Measurements from ENCODE around the gene NHSL1. TPM values are rescaled to one million over a fixed set of nuclear protein-coding genes. Genes with fewer than 3 reads are reported as not detected.

Gene NHSL1
- total RNA-seq, 2 experiments from 2014 or later = 0.20 to 0.35 TPM

DNA sequence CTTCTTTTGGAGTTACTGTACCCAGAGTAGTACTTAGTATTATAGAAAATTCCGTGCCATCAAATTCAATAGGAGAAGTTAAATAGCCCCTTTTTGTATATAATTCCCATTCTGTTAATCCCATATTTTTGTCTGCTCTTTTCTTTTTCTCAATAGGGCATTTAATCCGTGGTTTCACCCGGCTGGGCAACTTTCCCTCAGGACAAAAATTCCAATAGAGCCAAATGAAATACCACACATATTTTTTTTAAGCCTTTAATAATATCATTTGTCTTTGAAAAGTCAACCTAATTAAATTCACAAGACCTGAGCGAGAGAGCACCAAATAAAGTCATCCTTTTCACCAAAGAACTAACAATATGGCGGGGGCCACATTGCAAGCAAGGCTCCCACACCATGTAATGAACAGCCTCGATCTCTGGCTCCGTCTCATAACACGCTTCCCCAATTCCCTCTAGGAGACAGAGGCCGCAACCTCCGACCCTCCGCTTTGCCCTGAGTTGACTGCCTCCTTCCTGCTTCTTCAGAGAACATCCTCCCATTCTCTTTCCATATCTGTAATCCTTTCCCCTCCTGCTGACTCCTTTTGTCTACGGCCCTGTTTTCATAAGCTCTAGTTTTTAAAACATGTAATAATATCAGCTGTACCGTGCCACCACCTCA lies 13.6 kb downstream of the NHSL1 start:
- no peak for DNase-seq
- H3K4me1 Mint-ChIP-seq = peaks cover 2% of the 10 kb centered on the region
- CTCF ChIA-PET = interaction anchor here (1.6 kb wide), 1 partner anchor 14 kb away, joined by 4 read pairs; the partner anchor contains the start of gene NHSL1
- no peak overlapping the region for H3K4me3 Mint-ChIP-seq
- no peaks in the 10 kb centered on the region for H3K36me3 Mint-ChIP-seq
- H3K27ac Mint-ChIP-seq = no peak overlapping the region
- ATAC-seq = no peak
- no peaks in the 10 kb centered on the region for H3K9me3 Mint-ChIP-seq (ENCODE audit: low read depth)
- peaks cover 20% of the 10 kb centered on the region for H3K27me3 Mint-ChIP-seq

DNA sequence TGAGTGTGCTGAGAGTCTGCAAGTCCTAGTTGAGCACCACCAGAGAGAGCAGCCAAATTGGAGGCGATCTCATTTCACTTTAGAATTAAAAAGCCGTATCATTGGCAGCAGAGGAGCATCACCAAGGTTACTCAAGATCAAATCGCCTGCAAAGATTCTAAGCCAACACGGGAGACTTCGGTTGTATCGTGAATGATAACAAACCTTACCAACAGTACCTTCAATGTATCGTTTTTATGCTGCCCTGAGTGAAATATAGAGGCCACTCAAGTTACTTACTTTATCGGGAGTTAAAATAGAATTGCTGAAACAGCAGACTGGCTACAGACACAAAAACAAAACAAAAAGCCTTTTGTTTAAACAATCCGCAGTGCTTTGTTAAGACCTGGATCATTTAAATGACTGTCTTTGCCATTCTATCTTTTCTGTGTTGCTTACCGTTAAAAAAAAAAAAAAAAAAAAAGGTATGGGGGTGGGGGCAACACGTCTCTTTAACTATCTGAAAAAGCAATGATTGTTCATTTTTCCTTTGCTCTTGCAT lies 14.2 kb downstream of the NHSL1 start:
- Mint-ChIP-seq H3K9me3 (ENCODE audit: low read depth) (no peaks in the 10 kb centered on the region), H3K27ac (no peak overlapping the region)

DNA sequence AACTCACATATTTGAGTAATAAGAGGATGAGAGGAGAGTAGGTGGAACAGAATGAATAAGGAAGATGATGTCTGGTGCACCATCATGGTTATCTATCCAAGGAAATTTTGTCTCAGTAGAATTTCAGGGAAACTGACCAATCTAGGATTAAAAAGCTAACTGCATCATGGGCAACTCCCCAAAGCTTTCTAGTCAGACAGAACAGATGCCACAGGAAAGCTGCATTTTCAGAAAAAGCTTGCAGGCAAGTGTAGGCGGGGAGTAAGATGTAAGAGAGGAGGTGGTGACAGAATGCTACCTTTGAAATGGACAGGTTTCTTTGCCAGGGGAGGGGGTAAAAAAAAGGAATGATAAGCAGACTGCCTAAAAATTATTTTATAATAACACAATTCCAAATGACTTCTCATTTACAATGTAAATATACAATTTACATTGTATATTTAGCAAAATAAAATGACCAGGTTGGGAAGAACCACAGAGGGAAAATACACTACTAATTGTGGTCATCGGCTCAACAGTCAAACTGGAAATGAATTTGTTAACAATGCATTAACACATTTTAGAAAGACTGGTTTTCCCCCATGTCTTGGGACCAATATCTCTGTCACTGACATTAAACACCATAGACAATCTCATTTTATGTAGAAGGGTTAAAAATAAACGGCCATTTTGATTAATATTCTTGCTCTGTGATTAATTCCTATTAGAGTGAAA lies 15.1 kb downstream of the NHSL1 start:
- ATAC-seq (no peak), DNase-seq (no peak)
- H3K36me3 Mint-ChIP-seq = no peaks in the 10 kb centered on the region
- H3K9me3 Mint-ChIP-seq (ENCODE audit: low read depth) = no peaks in the 10 kb centered on the region
- no peak overlapping the region for H3K27ac Mint-ChIP-seq
- no peak overlapping the region for H3K4me3 Mint-ChIP-seq
- CTCF ChIA-PET = no interaction called here
- H3K4me1 Mint-ChIP-seq = peaks cover 2% of the 10 kb centered on the region
- peaks cover 28% of the 10 kb centered on the region for H3K27me3 Mint-ChIP-seq

More for the DNA sequence above, 14.2 kb downstream of the NHSL1 start:
- H3K36me3 Mint-ChIP-seq = no peaks in the 10 kb centered on the region
- H3K27me3 Mint-ChIP-seq = peaks cover 23% of the 10 kb centered on the region
- CTCF ChIA-PET = no interaction called here
- no peak for DNase-seq
- H3K4me1 Mint-ChIP-seq = peaks cover 2% of the 10 kb centered on the region
- no peak for ATAC-seq
- no peak overlapping the region for H3K4me3 Mint-ChIP-seq

DNA sequence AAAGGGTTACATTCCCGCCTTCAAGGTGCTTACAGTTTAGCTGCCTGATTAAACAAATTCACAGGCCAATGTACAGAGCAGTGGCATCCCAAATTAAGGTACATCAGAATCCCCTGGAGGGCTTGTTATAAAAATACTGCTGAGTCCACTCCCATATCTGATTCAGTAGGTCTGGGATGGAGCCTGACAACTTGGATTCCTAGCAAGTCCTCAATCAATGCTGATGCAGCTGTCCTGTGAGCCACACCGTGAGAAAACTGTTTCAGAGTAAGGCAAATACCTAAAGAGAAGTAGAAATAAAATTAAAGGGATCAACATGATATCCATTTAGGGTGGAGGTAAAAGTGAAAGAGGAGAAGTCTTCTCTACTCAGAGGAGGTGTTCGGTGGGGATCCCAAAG lies 16.5 kb downstream of the NHSL1 start:
- Mint-ChIP-seq H3K36me3 (no peaks in the 10 kb centered on the region), H3K4me1 (peaks cover 2% of the 10 kb centered on the region), H3K9me3 (ENCODE audit: low read depth) (no peaks in the 10 kb centered on the region), H3K27ac (no peak overlapping the region), H3K4me3 (no peak overlapping the region), H3K27me3 (peaks cover 27% of the 10 kb centered on the region)
- ATAC-seq (no peak), DNase-seq (no peak)
- CTCF ChIA-PET = no interaction called here

DNA sequence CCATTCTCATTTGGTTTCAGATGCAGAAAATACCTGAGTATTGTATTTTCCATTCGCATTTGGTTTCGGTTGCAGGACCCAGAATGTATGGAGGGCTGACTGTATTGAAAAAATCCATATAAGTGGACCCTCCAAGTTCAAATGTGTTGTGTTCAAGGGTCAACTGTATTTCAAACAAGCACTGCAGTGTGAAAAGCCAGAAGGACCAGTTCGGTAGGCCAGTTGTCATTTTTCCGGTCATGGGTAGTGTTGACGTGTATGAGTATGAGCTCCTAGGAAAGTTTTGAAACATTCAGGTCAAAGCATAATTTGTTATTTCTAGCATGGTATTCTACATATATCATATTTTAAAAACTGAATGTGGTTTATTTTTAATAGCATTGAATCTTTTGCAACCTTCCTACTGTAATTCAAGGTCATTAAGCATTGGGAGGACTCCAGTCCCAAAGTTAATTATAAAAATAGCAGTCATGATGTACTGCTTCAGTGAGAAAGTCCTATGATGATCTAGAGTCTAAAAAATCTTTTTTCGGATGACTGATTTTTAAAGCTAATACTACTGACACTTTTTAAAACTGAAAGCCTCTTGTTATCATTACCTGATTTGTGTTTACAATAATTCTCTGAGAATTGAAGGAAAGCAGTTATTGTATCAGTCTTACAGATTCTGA lies 18.9 kb downstream of the NHSL1 start:
- CTCF ChIA-PET = no interaction called here
- no peak overlapping the region for H3K4me3 Mint-ChIP-seq
- no peak for DNase-seq
- ATAC-seq = no peak
- no peaks in the 10 kb centered on the region for H3K9me3 Mint-ChIP-seq (ENCODE audit: low read depth)
- peaks cover 22% of the 10 kb centered on the region for H3K27me3 Mint-ChIP-seq
- no peaks in the 10 kb centered on the region for H3K36me3 Mint-ChIP-seq
- H3K4me1 Mint-ChIP-seq = no peaks in the 10 kb centered on the region
- H3K27ac Mint-ChIP-seq = no peak overlapping the region

DNA sequence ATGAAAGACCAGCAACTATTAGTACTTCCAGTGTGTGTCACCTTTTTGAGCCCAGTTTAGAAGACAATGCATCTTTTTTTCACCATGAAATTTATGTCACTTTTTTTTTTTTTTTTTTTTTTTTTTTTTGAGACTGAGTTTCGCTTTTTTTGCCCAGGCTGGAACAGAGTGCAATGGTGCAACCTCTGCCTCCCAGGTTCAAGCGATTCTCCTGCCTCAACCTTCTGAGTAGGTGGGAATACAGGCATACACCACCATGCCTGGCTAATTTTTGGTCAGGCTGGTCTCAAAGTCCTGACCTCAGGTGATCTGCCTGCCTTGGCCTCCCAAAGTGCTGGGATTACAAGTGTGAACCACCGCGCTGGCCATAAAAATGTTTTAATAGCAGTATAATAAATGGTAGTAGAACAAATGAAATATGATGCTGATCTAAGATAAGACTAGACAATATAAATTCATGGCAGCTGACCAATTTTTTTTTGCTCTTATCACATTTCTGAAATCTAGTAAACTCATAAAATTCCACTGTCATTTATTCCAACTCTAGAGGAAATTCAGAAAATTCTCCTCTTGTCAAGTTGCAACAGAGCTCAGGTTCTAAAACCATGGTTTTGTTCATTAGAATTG lies 21.3 kb downstream of the NHSL1 start:
- ATAC-seq (no peak), DNase-seq (no peak)
- Mint-ChIP-seq H3K27me3 (peaks cover 14% of the 10 kb centered on the region), H3K9me3 (ENCODE audit: low read depth) (no peaks in the 10 kb centered on the region), H3K4me3 (no peak overlapping the region), H3K36me3 (no peaks in the 10 kb centered on the region), H3K4me1 (no peaks in the 10 kb centered on the region), H3K27ac (no peak overlapping the region)
- CTCF ChIA-PET = interaction anchor here (1.2 kb wide), 2 partner anchors 30 to 195 kb away, joined by 3 read pairs; no protein-coding TSS in a partner anchor

DNA sequence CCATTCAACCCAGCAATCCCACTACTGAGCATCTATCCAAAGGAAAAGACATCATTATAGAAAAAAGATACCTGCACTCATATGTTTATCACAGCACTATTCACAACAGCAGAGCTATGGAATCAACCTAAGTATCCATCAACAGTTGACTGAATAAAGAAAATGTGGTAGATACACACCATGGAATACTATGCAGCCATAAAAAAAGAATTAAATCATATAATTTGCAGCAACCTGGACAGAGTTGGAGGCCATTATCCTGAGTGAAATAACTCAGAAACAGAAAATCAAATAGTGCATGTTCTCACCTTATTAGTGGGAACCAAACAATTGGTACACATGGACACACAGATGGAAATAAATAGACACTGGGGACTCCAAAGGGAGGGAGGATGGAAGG lies 23.2 kb downstream of the NHSL1 start:
- no peak for ATAC-seq
- Mint-ChIP-seq H3K27me3 (peaks cover 14% of the 10 kb centered on the region), H3K4me3 (no peak overlapping the region), H3K36me3 (no peaks in the 10 kb centered on the region), H3K27ac (no peak overlapping the region), H3K4me1 (no peaks in the 10 kb centered on the region), H3K9me3 (ENCODE audit: low read depth) (no peaks in the 10 kb centered on the region)
- CTCF ChIA-PET = interaction anchor here (0.7 kb wide), 1 partner anchor 1358 kb away, joined by 3 read pairs; no protein-coding TSS in a partner anchor
- DNase-seq = no peak

DNA sequence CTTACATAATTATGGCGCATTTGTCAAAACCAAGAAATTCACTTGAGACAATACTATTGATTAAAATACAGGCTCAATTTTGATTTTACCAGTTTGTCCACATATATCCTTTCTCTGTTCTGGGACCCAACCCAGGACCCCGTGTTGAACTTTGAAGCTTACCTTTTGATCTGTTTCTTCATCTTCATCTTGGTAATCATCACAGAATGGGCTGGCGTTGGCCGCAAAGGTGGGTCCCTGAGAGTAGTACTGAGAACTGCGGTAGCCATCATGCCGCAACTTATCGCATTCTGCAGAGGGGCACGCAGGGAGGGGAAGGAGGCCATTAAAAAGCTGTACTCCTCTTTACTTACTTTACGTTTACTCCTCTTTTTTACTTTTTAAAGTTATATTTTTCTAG lies 26.1 kb downstream of the NHSL1 start:
- DNase-seq (no peak), ATAC-seq (no peak)
- no peak overlapping the region for H3K27ac Mint-ChIP-seq
- H3K4me1 Mint-ChIP-seq = no peaks in the 10 kb centered on the region
- H3K36me3 Mint-ChIP-seq = no peaks in the 10 kb centered on the region
- no peak overlapping the region for H3K4me3 Mint-ChIP-seq
- H3K27me3 Mint-ChIP-seq = peaks cover 3% of the 10 kb centered on the region
- CTCF ChIA-PET = no interaction called here
- H3K9me3 Mint-ChIP-seq (ENCODE audit: low read depth) = no peaks in the 10 kb centered on the region

DNA sequence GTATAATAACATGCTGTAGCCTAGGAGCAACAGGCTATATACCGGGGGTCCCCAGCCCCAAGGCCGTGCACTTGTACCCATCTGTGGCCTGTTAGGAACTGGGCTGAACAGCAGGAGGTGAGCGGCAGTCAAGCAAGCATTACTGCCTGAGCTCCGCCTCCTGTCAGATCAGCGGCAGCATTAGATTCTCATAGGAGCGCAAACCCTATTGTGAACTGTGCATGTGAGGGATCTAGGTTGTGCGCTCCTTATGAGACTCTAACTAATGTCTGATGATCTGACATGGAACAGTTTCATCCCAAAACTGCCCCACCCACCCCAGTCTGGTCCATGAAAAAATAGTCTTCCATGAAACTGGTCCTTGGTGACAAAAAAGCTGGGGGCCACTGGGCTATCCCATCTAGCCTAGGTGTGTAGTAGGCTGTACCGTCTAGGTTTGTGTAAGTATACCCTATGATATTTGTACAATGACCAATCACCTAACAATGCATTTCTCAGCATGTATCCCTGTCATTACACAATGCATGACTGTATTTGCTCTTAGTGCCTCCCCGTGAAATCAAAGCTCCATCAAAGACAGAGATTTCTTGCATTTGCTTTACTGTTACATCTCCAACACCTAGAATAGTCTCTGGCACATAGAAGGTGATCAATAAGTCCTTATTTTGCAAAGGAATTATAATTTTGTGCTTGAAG lies 30.8 kb downstream of the NHSL1 start:
- H3K36me3 Mint-ChIP-seq = no peaks in the 10 kb centered on the region
- no peak overlapping the region for H3K4me3 Mint-ChIP-seq
- ATAC-seq = no peak
- H3K27ac Mint-ChIP-seq = no peak overlapping the region
- CTCF ChIA-PET = interaction anchor here (0.6 kb wide), 1 partner anchor 22 kb away, joined by 3 read pairs; no protein-coding TSS in a partner anchor
- H3K4me1 Mint-ChIP-seq = peaks cover 4% of the 10 kb centered on the region
- DNase-seq = no peak
- H3K27me3 Mint-ChIP-seq = peaks cover 3% of the 10 kb centered on the region
- H3K9me3 Mint-ChIP-seq (ENCODE audit: low read depth) = no peaks in the 10 kb centered on the region

DNA sequence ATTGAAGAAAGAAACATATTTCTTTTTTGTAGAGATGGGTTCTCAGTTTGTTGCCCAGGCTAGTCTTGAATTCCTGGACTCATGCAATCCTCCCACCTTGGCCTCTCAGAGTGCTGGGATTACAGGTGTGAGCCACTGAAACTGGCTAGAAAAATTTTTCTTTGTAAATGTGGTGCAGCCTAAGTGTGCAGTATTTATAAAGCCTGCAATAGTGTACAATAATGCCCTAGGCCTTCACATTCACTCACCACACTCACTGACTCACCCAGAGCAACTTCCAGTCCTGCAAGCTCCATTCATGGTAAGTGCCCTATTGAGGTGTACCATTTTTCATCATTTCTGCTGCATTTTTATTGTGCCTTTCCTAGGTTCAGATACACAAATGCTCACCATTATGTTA lies 31.4 kb downstream of the NHSL1 start:
- H3K27ac Mint-ChIP-seq = no peak overlapping the region
- H3K4me3 Mint-ChIP-seq = no peak overlapping the region
- H3K27me3 Mint-ChIP-seq = peaks cover 3% of the 10 kb centered on the region
- H3K4me1 Mint-ChIP-seq = peaks cover 4% of the 10 kb centered on the region
- DNase-seq (no peak), ATAC-seq (no peak)
- H3K9me3 Mint-ChIP-seq (ENCODE audit: low read depth) = no peaks in the 10 kb centered on the region
- no peaks in the 10 kb centered on the region for H3K36me3 Mint-ChIP-seq
- CTCF ChIA-PET = interaction anchor here (0.6 kb wide), 1 partner anchor 22 kb away, joined by 3 read pairs; no protein-coding TSS in a partner anchor

DNA sequence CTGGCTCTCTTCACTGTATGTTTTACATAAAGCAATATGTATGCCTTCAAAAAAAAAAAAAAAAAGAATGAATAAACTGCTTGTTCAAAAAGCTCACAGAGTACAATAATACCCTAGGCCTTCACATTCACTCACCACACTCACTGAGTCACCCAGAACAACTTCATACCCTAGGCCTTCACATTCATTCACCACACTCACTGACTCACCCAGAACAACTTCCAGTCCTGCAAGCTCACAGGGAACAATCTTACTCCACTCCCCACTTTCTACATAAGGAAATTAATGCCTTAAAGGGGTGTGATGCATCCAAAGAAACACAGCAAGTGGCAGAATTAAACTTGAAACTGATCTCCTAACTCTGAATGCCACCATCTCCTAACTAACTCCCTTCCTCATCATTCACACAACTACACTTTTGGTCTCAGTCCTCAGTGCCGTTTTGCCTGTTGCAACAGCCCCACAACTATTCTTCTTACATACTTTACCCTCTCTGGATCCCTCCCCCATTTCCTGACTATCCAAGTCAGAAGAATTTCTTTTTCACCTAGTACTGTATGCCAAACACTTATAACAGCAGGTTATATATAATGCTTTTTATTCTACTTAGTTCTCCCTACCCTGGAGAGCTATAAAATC lies 34.2 kb downstream of the NHSL1 start:
- Mint-ChIP-seq H3K4me1 (peaks cover 4% of the 10 kb centered on the region), H3K9me3 (ENCODE audit: low read depth) (no peaks in the 10 kb centered on the region), H3K4me3 (no peak overlapping the region), H3K27me3 (no peaks in the 10 kb centered on the region), H3K36me3 (peaks cover 1% of the 10 kb centered on the region), H3K27ac (no peak overlapping the region)
- CTCF ChIA-PET = no interaction called here
- ATAC-seq (peak; percentile 42), DNase-seq (no peak)

DNA sequence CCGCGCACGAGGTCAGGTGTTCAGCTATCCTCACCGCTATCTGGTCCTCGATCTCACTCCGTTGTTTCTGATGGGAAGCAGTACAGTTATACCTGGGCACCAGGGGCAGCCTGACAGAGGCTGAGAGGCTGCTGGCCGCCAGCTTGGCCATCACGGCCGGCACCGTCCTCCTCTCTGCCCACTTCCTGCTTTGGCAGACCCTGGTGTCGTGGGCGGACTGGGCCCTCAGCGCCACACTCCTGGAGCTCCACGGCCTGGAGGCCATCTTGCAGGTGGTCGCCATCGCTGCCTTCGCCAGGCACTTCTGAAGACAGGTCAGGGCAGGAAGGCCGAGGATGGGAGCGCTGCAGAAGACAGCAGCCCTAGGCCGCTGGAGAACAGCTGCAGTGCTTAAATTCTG lies 35.2 kb downstream of the NHSL1 start:
- no peak overlapping the region for H3K4me3 Mint-ChIP-seq
- ATAC-seq (no peak), DNase-seq (no peak)
- CTCF ChIA-PET = no interaction called here
- peaks cover 4% of the 10 kb centered on the region for H3K4me1 Mint-ChIP-seq
- no peaks in the 10 kb centered on the region for H3K9me3 Mint-ChIP-seq (ENCODE audit: low read depth)
- peaks cover 1% of the 10 kb centered on the region for H3K36me3 Mint-ChIP-seq
- H3K27ac Mint-ChIP-seq = no peak overlapping the region
- no peaks in the 10 kb centered on the region for H3K27me3 Mint-ChIP-seq
